Measurements from ENCODE around the gene TALDO1. TPM values are rescaled to one million over a fixed set of nuclear protein-coding genes. Genes with fewer than 3 reads are reported as not detected.

TALDO1 gene
- polyA plus RNA-seq, 3 donors = 115 to 135 (median 130) TPM

- DNase-seq (ENCODE audit: extremely low read depth in 1 of 11, low read depth in 9 of 11, low spot score in 4 of 11) = no peak
Observed at GRCh38 chr11:790721-791564, 43.7 kb downstream of the TALDO1 start.

DNA sequence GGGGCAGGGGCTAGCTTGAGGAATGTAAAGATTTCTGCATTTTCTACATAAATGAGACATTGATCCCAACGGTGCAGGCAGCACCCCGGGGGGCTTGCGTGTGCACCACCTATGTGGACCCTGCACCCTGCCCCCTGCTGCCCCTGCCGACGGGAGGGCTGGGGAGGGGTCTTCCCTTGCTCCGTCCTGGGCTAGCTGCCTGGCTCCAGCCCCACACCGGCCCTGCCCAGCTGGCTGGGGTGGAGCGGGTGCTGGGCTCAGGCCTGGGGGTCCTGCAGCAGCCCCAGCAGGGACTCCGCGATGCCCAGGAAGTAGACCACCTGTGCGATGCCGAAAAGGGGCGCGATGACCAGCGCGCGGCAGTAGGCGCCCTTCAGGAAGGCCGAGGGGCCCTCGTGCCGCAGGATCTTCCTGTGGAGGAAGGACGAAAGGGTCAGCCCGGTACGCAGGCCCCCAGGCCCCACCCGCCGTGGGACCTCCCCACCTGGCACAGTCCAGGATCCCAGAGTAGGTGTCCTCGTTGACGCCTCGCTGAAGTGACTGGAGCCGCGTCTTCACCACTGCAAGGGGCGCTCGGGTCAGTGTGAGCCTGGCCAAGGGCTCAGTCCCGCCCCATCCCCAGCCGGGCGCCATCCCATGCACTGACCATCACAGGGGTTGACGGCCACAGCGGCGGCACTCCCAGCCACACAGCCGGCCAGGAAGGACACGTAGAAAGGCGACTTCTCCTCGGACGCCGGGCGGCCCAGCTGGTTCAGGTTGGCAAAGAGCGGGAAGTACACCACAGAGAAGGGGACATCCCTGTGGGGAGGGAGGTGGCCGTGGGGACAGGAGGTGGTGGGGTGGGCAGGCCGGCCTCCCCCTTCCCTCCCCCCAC is 44.6 kb downstream of the TALDO1 start:
- DNase-seq (ENCODE audit: extremely low read depth in 1 of 11, low read depth in 9 of 11, low spot score in 4 of 11) = no peak

DNA sequence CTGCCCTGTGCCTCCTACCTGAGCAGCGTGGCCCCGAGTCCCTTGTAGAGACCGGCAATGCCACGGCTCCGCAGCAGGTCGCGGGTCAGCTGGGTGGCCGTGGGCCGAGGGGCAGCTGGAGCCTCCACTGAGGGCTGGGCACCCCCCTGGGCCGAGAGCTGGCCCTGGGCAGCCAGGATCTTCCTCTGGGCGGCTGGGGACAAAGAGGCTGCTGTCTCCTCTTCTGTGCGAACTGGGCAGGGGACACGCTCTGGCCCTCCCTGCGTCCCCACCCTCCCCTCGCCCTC is 45.2 kb downstream of the TALDO1 start:
- DNase-seq (ENCODE audit: extremely low read depth in 1 of 11, low read depth in 9 of 11, low spot score in 4 of 11) = no peak

DNA sequence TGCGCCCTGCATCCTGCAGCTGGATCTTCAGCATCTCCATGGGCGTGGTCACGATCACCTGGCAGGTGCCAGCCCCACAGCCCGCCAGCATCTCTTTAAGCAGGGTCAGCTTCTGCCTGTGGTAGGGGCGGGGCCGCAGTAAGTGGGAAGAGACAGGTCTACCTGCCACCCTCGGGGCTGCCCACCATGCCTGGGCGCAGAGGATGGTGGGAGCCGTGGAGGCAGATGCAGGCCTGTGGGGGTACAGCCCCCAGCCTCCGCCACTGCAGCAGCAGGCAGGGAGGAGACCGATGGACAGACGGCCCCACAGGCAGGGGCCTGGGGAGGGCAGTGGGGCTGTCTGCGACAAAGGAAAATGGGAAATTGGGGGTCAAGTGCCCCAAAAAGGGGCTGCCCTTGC is 45.6 kb downstream of the TALDO1 start:
- DNase-seq (ENCODE audit: extremely low read depth in 1 of 11, low read depth in 9 of 11, low spot score in 4 of 11) = no peak

DNA sequence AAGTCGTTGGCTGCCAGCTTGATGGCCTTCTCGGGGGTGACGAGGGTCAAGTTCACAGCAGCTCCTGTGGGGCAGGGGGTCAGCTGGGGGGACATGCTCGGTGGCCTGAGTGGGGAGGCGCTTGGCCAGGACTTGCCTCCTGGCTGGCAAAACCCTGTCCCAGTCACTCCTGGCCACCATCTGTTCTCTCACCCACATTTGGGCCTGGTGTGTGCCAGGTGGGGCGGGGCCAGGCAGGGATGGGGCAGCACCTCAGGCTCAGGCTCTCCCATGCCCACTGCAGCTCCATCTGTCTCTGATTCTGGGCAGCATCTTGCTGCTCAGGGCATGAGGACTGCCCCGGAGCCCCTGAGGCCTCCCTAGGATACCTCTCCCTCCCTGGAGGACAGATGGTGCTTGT is 46.3 kb downstream of the TALDO1 start:
- no peak for DNase-seq (ENCODE audit: extremely low read depth in 1 of 11, low read depth in 9 of 11, low spot score in 4 of 11)

GRCh38 chr11:794013-794765 is 46.9 kb downstream of the TALDO1 start:
- DNase-seq (ENCODE audit: extremely low read depth in 1 of 11, low read depth in 9 of 11, low spot score in 4 of 11) = no peak

DNA sequence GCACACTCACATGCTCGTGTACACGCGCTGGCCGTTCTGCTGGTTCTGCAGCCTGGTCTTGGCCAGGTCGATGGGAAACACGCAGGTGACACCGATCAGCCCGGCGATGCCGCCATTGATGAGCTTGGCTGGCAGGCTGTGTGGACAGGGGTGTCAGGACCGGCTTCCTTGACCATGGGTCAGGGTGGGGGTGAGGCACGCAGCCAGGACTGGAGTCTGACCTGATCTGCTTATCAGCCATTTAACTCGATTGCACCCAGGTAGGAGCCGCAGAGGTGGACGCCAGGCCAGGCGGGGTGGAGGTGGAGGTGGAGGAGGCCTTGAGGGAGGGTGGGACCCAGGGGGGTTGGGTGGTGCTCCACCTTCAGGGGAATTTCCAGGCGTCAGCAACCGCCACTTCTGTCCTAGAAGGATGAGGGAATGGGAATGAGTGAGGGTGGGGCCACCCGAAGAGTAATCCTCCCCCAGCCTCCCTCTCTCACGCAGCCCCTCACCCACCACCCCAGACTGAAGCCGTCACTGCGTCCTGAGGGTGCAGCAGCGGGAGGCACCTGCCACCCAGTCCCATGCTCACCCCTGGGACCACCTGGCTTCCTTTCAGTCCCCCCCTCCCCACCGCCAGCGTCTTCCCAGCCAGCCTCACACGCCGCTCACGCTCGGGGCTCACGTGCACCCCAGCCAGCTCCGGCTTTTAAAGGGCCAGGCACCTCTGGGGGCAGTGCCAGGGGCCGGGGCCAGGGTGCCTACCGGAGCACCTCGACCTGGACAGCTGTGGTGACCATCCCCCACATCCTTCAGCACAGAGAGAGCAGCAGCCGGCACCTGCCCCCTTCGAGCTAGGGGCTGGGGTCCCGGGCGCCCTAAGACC is 47.7 kb downstream of the TALDO1 start:
- no peak for DNase-seq (ENCODE audit: extremely low read depth in 1 of 11, low read depth in 9 of 11, low spot score in 4 of 11)

DNA sequence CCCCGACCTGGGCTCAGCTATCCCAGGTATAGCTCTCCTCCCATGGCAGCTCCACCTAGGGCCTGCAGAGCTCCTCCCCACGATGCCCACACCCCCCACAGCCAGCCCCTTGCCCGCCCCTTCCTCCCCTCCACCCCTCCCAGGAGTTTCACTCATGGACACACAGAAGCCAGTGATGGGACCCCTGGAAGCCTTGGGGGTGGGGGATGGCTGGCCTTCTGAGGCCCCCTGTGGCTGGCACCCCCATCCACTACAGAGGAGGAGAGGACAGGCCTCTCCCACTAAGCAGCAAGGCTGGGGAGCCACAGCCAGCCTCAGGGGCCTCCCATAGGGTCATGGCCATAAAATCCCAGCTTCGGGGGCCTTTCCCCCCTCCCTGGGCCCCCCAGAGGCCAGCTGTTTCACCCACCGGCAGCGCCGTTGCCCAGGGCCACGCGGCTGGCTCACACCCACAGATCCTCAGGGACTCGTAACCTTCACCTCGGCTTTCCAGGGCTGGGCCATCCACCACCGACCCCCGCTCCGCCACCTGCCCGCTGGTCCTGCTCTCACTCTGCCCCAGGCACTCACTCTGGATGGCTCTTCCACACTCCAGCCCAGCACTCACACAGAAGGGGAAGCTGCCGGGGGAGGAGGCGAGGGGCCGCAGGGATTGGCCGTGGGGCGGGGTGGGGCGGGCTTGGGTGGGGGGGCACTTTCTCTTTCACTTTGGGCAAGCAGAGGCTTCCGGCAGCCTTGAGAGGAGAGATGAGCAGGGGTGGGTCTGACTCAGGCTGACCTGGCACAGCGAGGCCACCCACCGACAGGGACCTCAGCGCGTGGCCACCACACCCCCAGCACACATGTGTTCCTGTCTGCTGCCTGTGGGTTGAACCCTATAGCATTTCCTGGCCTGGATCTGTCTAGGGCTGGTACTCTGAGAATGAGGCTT is 48.6 kb downstream of the TALDO1 start:
- DNase-seq (ENCODE audit: extremely low read depth in 1 of 11, low read depth in 9 of 11, low spot score in 4 of 11) = peak in 2 of 11 donors; percentile 27 to 55

- DNase-seq (ENCODE audit: extremely low read depth in 1 of 11, low read depth in 9 of 11, low spot score in 4 of 11) = no peak
Observed at GRCh38 chr11:796565-797295, 49.5 kb downstream of the TALDO1 start.

GRCh38 chr11:797296-798092 is 50.2 kb downstream of the TALDO1 start:
- DNase-seq (ENCODE audit: extremely low read depth in 1 of 11, low read depth in 9 of 11, low spot score in 4 of 11) = peak in 5 of 11 donors; percentile 67 to 79 (median 79)

- DNase-seq (ENCODE audit: extremely low read depth in 1 of 11, low read depth in 9 of 11, low spot score in 4 of 11) = peak in 6 of 11 donors; percentile 63 to 79 (median 77)
Observed at GRCh38 chr11:798093-798713, 50.9 kb downstream of the TALDO1 start, which contains the start of gene SLC25A22. TSS of gene SLC25A22 (minus strand) at chr11:798281. CDS start at chr11:795006, 3,275 bp downstream.

- no peak for DNase-seq (ENCODE audit: extremely low read depth in 1 of 11, low read depth in 9 of 11, low spot score in 4 of 11)
Observed at GRCh38 chr11:799641-800316, 52.5 kb downstream of the TALDO1 start.

DNA sequence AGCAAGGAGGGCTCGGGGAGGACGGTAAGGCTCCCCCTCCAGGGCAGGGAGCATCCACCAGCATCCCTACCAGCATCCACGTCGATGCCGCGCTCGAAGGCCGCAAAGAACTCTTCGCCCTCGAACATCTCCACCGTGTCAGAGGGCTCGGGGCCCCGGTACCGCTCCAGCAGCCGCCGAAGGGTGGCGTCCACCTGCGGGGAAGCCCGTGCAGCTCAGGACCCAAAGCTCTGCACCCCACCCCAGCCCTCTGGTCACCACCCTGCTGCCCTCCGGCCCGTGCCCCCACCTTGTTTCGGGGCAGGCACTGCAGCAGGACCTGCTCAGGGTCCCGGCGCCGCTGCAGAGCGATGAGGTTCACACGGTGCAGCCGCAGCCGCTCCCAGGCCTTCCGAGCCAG is 53.2 kb downstream of the TALDO1 start:
- DNase-seq (ENCODE audit: extremely low read depth in 1 of 11, low read depth in 9 of 11, low spot score in 4 of 11) = no peak

GRCh38 chr11:801097-801780 is 54.0 kb downstream of the TALDO1 start:
- no peak for DNase-seq (ENCODE audit: extremely low read depth in 1 of 11, low read depth in 9 of 11, low spot score in 4 of 11)

Measured in renal cortex interstitium (tissue), 11 donors.